HG02678 (cell line): ENCODE results near the gene RAB11FIP4.
"Not testable (repeated sequence)": the region's sequence is repeated elsewhere in the genome, so short reads cannot be mapped to it uniquely, and the experiment has no call there.

Source experiments
- ATAC-seq: cut with Tn5 transposase; IDR thresholded peaks from one replicate; pipeline ENCODE4 v1.9.1; 2021; ENCODE audit warnings: mild to moderate bottlenecking, moderate library complexity; ENCODE audit not compliant: unreplicated experiment

The RAB11FIP4 gene

GRCh38 chr17:31428512-31428911 is 37.0 kb downstream of the RAB11FIP4 start:
- ATAC-seq: no peak

GRCh38 chr17:31431098-31431851 is 39.8 kb downstream of the RAB11FIP4 start:
- ATAC-seq: no peak

DNA sequence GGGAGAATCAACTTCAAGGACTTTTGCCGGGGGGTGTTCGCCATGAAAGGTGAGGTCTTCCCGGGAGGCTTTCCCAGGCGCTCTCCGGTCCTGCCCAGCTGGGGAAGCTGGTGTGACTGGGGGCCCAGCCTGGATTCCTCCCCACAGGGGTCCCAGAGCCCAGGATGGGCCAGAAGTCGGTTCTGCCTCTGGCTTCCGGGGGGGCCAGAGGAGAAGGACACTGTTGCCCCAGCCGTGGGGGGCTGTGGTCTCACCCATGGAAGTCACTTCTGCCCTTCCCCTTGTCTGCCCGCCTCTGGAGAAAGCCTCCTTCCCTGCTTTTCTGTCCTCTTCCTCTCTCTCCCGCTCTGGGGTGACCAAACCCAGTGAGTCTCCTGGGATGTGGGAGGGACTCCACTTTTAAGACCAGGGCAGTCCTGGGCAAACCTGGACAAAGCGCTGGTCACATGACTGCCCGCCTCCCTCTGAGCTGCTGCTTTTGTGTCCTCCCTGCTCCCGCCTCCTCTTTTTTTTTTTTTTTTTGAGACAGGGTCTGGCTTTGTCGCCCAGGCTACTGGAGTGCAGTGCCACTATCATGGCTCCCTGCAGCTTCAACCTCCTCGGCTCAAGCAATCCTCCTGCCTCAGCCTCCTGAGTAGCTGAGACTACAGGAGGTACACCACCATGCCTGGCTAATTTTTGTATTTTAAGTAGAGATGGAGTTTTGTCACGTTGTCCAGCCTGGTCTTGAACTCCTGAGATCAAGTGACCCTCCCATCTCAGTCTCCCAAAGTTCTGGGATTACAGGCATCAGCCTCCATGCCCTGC is 40.6 kb downstream of the RAB11FIP4 start:
- ATAC-seq: no peak

- no peak for ATAC-seq
Observed at GRCh38 chr17:31433091-31433790, 41.8 kb downstream of the RAB11FIP4 start.

- ATAC-seq: no peak
Observed at GRCh38 chr17:31433811-31434726, 42.6 kb downstream of the RAB11FIP4 start.

- no peak for ATAC-seq
Observed at GRCh38 chr17:31434727-31435050, 43.2 kb downstream of the RAB11FIP4 start.

GRCh38 chr17:31435581-31435980 is 44.1 kb downstream of the RAB11FIP4 start:
- no peak for ATAC-seq

DNA sequence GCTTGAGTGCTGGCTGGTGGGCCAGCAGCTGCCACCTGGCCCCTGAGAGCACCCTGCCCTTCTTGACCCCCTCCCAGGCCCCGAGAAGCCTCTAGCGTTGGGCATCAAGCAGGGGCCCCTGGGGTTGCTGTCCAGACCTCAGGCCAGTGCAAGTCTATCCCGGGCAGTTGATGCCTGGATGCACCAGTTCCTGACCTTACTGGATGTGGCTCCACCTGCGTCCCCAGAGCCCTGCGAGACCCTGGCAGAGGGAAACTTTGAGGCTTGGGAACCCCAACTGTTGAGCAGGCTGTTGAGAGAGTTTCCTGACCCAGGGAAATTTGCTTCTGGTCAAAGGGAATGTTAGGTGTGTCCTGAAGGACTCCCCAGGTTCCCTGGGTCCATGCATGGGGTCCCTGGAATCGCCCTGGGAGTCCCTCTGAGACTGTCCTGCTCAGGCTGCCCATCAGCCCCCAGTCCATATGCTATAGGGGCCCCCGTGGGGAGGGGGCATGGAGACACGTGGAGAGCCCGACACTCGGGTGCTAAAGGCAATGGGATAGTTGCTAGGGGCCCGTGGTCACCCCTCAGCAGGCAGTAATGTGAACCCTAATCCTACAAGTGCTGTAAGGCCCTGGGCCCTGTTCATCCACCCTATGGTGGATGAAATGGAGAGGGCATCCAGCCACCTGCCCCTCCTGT is 46.4 kb downstream of the RAB11FIP4 start:
- no peak for ATAC-seq

DNA sequence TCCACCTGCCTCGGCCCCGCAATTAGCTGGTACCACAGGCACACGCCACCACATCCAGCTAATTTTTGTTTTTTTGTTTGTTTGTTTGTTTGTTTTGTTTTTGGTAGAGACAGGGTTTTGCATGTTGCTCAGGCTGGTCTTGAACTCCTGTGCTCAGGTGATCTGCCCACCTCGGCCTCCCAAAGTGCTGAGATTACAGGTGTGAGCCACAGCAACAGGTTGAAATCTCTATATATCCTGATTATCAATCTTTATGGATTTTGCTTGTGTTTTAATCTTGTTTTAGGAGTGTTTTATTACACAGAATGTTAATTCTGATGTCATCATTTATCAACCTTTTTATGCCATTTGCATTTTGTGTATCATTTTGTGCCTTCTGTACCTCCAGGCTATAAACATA is 48.2 kb downstream of the RAB11FIP4 start:
- no peak for ATAC-seq

DNA sequence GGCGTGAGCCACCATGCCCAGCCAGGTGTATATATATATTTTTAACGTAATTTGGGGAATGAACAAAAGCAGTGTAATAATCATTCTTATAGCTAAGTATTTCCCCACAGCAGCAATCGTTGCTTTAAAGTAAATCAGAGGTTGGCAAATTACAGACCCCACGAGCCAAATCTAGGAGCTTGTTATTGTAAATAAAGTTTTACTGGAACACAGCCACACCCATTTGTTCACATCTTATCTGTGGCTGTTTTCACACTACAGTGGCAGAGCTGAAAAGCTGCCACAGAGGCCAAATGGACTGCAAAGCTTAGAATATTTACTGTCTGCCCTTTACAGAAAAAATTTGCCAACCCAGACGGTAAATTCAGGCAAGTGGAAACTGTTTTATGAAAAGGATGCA is 50.8 kb downstream of the RAB11FIP4 start:
- ATAC-seq: no peak

DNA sequence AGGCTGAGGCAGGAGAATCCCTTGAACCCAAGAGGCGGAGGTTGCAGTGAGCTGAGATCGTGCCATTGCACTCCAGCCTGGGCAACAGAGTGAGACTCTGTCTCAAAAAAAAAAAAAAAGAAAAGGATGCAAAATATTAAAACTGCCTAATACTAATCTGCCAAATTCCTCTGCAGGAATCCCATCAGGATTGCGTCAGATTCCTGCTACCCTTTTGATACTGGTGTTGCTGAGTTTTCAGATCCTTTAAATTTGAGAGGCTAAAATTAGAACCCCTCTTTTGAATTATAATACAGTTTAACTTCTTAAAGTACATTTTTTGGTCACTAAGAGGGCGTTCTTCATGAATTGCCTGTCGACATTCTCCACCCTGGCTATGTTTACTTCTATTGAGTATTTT is 51.4 kb downstream of the RAB11FIP4 start:
- ATAC-seq: not testable (repeated sequence)

GRCh38 chr17:31443386-31443785 is 51.9 kb downstream of the RAB11FIP4 start:
- no peak for ATAC-seq

DNA sequence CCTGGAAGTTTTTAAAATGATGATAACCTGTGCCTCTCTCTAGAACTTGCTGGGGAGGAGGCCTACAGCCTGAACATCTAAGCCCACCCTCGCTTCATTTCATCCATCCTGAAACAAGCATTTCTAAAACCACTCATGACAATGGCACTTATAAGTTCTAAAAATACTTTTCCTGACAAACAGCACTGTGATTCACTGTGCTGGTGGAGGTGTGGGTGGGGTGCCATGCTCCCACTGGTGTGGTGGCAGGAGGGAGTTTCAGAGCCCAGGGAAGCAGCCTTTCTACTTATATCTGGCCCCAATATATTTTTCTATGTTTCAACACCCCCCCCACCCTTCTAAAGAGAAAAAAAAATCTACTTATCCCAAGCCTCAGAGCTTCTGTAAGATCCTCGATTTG is 52.6 kb downstream of the RAB11FIP4 start:
- no peak for ATAC-seq

DNA sequence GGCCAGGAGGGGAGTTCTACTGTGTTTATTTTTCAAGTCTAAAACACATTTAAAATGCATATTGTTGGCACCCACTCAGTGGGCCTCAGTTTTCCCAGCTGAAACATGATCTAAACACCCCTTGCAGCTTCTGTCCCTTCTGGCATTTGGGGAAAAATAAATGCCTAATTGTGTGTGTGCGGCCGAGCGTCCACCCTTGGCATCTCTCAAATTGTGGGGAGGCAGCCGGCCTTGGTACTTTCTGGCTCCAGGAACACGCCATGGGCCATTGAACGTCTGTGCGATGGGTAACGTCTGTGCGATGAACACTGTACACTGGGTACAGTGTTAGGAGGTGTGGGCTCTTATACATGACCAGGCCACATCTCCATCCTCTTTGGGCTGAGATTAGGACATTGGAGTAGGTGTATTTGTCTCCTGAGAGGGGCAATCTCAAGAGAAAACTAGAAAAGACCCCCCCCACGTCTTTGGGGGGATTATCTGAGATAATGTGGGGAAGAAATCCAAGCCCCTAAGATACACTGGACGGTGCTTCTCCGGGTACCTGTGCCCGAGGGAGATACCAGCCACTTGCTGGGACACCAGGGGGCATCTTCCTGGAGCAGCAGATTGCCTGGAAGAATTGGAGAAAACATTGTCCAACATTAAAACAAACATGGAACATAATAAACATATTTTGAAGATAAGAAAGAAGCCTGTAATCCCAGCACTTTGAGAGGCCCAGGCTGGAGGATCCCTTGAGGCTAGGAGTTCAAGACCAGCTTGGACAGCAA is 54.9 kb downstream of the RAB11FIP4 start:
- ATAC-seq: no peak

- ATAC-seq: no peak
Observed at GRCh38 chr17:31448467-31449077, 57.1 kb downstream of the RAB11FIP4 start.

DNA sequence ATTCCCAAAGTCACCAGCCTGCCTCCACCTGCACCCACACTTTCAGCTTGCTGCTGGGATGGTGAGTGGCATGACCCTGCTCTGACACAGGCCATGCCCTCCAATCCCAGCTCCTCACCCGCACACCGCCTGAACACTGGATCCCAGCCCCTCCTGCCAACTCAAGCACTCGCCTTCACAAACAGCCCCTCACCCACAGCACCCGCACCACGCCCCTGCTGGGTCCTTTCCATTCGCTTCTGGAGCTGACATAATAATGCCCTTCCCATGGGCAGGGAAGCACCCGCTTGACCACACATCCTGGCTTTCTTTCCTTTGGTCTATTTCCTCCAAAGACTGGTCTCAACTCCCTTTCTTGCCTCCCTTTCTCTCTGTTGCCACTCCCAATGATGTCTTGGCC is 57.6 kb downstream of the RAB11FIP4 start:
- no peak for ATAC-seq

DNA sequence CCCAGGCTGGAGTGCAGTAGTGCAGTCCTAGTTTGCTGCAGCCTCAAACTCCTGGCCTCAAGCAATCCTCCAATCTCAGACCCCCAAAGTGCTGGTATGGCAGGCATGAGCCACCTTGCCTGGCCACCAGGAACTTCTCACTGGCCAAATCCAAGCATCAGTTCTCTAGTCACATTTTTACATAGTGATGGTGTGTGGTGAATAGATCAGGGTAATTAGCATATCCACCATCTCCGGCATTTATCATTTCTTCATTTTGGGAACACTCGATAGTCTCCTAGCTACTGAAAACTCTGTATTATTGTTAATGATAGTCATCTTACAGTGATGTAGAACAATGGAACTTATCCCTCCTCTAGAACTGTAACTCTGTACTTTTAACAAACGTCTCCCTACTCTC is 58.3 kb downstream of the RAB11FIP4 start:
- no peak for ATAC-seq

GRCh38 chr17:31452101-31452500 is 60.6 kb downstream of the RAB11FIP4 start:
- no peak for ATAC-seq

DNA sequence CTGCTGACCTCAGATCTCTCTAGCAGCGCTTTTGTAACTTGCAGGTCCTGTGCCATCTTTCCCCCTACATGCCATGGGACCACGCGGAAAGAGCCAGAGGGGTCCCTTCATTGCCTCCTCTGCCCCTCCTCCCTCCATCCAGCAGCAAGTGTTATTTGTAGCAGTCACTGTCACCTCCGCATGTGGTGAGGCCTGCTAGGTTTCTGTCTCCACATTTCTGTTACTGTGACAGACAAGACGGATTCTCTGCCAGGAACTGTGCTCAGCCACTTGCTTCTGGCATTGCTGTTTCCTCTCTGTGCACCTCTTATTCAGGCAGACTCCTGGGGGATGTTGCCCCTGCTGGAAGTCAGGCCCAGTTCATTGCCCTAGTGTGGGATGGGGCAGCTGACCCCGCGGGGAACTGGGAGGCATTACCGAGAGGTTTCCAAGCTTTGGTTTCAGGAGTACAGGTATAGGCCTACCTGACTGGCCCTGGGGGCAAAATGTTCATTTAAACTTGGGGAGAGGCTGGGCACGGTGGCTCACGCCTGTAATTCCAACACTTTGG is 61.2 kb downstream of the RAB11FIP4 start:
- no peak for ATAC-seq
